ENCODE data around the gene ADK.

ADK gene

DNA sequence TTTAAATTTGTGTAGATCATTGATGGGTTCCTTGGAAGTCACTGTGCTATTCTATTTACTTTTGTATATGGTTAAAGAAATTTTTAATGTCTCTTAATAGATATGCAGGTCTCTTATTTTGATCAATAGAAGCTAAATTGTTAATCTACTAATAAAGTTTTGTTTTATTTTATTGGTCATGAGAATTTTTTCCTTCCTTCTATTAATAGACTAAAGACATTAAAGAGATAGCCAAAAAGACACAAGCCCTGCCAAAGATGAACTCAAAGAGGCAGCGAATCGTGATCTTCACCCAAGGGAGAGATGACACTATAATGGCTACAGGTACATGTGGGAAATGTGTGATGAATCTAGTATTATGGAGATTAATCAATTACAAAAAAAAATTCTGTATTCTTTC is 449.1 kb downstream of the ADK start:
- Mint-ChIP-seq H3K4me1 (no peaks in the 10 kb centered on the region), H3K9me3 (peaks cover 3% of the 10 kb centered on the region), H3K4me3 (no peak overlapping the region), H3K36me3 (peaks cover 59% of the 10 kb centered on the region), H3K27ac (no peak overlapping the region), H3K27me3 (no peaks in the 10 kb centered on the region)
- ATAC-seq, result no peak

DNA sequence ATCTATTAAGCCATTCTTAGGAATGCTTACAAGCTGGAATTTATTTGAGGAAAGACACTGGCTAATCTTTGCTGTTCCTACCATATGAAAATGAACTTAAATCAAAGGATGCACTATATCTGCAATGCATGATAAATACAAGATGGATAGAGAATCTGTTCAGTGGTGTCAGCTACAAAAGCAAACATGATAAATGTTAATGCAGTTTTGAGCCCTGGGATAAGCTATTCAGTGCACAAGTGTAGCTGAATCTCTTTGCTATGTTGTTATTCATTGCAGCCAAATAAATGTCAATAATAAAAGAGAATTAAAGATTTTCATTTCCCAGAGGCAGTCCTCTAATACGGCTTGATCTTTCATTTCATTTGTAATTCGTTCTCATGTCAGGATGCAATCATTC is 451.6 kb downstream of the ADK start:
- Mint-ChIP-seq H3K36me3 (peaks cover 73% of the 10 kb centered on the region), H3K27ac (no peak overlapping the region), H3K4me3 (no peak overlapping the region), H3K9me3 (peaks cover 3% of the 10 kb centered on the region), H3K4me1 (peaks cover 8% of the 10 kb centered on the region), H3K27me3 (no peaks in the 10 kb centered on the region)
- ATAC-seq, result no peak

DNA sequence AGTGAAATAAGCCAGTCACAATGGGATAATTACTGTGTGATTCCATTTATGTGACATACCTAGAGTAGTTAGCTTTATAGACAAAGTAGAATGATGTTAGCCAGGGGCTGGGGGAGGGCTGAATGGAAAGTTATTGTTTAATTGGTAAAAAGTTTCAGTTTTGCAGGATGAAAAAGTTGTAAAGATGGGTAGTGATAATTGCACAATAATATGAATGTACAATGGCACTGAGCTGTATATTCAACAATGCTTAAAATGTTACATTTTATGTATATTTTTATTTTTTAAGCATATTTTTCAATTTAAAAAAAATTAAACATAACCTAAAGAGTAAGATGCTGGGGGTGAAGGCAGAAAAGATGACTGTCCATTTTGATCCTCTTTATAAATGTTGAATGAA is 459.3 kb downstream of the ADK start:
- Mint-ChIP-seq H3K36me3 (peaks cover 63% of the 10 kb centered on the region), H3K4me3 (no peak overlapping the region), H3K9me3 (peaks cover 2% of the 10 kb centered on the region), H3K27me3 (no peaks in the 10 kb centered on the region), H3K4me1 (peaks cover 8% of the 10 kb centered on the region), H3K27ac (no peak overlapping the region)
- ATAC-seq, result no peak

DNA sequence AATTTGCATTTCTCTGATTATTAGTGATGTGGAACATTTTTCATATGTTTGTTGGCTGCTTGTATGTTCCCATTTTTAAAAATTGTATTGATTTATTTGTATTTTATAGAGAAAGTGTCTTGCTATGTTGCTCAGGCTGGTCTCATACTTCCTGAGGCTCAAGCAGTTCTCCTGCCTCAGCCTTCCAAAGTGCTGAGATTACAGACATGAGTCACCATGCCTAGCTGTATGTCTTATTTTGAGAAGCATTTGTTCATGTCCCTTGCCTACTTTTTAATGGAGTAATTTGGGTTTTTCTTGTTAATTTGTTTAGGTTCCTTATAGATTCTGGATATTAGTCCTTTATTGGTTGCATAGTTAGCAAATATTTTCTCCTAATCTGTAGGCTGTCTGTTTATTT is 461.2 kb downstream of the ADK start:
- Mint-ChIP-seq H3K9me3 (peaks cover 2% of the 10 kb centered on the region), H3K36me3 (peaks cover 61% of the 10 kb centered on the region), H3K27me3 (no peaks in the 10 kb centered on the region), H3K4me1 (no peaks in the 10 kb centered on the region), H3K27ac (no peak overlapping the region), H3K4me3 (no peak overlapping the region)
- no peak for ATAC-seq

DNA sequence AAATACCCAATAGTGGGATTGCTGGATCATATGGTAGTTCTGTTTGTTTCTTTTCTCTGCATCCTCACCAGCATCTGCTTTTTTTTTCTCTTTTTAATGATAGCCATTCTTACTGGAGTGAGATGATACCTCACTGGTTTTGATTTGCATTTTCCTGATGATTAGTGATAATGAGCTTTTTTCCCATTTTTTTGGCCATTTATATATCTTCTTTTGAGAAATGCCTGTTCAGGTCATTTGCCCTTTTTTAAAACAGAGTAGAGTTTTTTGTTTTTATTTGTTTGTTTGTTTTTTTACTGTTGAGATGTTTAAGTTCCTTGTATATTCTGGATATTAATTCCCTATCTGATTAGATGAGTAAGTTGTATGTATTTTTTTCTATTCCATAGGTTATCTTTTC is 469.6 kb downstream of the ADK start:
- Mint-ChIP-seq H3K4me3 (no peak overlapping the region), H3K36me3 (peaks cover 72% of the 10 kb centered on the region), H3K27me3 (no peaks in the 10 kb centered on the region), H3K27ac (no peak overlapping the region), H3K9me3 (peaks cover 8% of the 10 kb centered on the region), H3K4me1 (no peaks in the 10 kb centered on the region)
- ATAC-seq, result no peak

DNA sequence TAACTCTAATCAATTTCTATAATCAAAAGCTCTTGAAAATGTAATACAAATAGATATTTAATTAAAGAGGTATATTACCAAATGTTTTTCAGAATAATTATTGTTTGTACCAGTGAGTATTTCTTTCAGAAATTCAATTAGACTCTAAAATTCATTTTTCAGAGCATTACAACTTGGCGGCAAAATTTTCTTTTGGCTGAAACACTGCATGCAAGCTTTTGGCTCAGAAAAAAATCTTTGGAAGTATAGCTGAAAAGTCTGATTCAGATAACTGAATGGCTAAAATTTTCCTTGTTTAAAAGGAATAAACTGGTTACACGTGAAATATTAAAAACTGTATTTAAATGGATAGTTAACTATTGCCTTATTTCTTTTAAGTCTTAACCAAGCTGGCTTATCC is 472.8 kb downstream of the ADK start:
- no peak for ATAC-seq
- no peak overlapping the region for H3K4me3 Mint-ChIP-seq
- peaks cover 2% of the 10 kb centered on the region for H3K9me3 Mint-ChIP-seq
- H3K36me3 Mint-ChIP-seq, result peaks cover 48% of the 10 kb centered on the region
- no peak overlapping the region for H3K27ac Mint-ChIP-seq
- H3K4me1 Mint-ChIP-seq, result no peaks in the 10 kb centered on the region
- H3K27me3 Mint-ChIP-seq, result no peaks in the 10 kb centered on the region

DNA sequence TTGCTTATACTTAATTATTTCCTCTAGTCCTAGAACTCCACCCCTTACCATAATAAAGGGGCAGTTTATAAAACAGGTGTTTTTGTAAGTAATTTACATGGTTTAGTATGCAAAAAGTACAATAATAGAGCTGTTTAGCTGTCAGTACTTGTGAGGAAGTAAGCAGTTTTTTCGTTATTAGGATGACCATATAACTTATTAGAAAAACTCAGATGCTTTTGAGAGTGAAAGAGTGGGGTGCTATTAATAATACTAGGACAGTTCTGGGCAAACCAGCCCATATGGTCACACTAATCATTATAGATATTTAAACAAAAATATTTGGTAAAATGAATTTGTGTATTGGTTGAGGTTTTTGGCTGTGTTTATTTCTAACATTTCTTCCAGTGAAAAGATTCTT is 473.5 kb downstream of the ADK start:
- Mint-ChIP-seq H3K4me1 (no peaks in the 10 kb centered on the region), H3K36me3 (peaks cover 49% of the 10 kb centered on the region), H3K27ac (no peak overlapping the region), H3K4me3 (no peak overlapping the region), H3K27me3 (no peaks in the 10 kb centered on the region), H3K9me3 (peaks cover 2% of the 10 kb centered on the region)
- ATAC-seq, result no peak

DNA sequence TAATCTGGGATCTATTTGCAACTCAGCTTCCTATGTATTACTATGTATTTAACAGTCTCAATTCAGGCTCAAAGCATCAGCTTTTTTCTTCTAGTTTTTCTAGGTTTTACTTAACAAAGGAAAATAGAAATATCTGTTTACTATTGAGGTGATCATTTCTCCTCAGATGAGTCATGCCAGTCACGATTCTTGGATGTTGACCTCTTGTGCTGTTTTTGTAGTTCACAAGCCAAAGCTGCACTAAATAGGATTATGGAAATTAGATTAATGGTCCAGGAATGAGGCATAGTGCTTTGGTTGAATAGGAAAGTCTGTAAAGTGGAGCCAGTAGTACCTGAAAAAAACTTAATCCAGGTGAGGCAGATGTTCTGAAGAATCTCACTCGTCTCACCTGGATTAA is 477.1 kb downstream of the ADK start:
- no peak for ATAC-seq
- Mint-ChIP-seq H3K4me1 (no peaks in the 10 kb centered on the region), H3K4me3 (no peak overlapping the region), H3K27ac (no peak overlapping the region), H3K9me3 (peaks cover 6% of the 10 kb centered on the region), H3K36me3 (peaks cover 49% of the 10 kb centered on the region), H3K27me3 (no peaks in the 10 kb centered on the region)

DNA sequence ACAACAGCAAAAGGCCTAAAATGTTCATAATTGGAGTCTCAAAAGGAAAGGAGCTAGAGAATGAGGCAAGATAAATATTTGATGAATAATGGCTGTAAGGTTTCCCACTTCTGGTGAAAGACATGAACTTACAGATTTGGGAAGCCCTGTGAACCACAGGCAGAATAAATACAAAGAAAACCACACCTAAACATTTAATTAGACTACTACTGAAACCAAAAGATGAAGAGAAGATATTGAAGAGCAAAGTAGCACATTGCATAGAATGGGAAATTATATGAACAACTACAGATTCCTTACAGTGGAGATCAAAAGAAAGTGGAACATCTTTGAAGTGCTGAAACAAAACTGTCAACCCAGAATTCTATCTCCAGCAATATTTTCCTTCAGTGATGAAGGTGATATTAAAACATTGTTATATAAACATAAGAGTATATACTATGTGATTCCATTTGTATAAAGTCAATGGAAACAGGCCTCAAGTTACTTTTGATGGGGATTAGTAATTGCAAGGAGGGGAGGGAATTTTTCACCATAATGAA is 484.0 kb downstream of the ADK start:
- Mint-ChIP-seq H3K27me3 (no peaks in the 10 kb centered on the region), H3K27ac (no peak overlapping the region), H3K36me3 (peaks cover 84% of the 10 kb centered on the region), H3K9me3 (peaks cover 11% of the 10 kb centered on the region), H3K4me3 (no peak overlapping the region), H3K4me1 (peaks cover 8% of the 10 kb centered on the region)
- ATAC-seq, result no peak

DNA sequence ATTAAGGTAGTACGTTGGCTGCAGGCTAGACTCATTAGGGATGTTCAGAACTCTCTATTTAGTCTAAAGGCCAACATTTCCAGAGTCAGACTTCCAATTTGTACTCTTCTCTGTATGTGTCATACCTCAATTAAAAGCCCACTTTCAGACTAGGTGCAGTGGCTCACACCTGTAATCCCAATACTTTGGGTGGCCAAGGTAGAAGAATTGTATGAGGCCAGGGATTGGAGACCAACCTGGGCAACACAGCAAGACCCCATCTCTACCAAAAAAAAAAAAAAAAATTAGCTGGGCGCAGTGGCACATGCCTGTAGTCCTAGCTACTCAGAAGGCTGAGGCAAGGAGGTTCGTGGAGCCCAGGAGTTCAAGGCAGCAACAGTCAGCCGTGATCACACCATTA is 484.6 kb downstream of the ADK start:
- H3K27me3 Mint-ChIP-seq, result no peaks in the 10 kb centered on the region

DNA sequence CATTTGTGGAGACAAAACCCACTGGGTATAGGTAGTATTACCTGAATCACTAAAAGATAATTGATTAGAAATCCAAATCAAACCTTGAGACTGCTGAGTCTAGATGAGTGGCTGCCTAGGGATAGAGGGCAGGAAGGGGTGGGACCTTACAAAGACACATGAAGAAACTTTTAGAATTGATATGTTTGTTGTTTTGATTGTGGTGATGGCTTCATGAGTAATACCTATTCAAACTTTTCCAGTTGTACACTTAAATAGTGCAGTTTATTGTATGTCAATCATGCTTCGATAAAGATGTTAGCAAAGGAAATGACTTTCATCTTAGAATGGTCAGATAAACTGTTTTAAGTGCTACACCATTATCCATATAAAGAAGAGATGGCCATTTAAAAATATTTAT is 486.7 kb downstream of the ADK start:
- no peak overlapping the region for H3K27ac Mint-ChIP-seq
- no peak for ATAC-seq
- H3K27me3 Mint-ChIP-seq, result no peaks in the 10 kb centered on the region
- H3K4me1 Mint-ChIP-seq, result peaks cover 9% of the 10 kb centered on the region
- H3K4me3 Mint-ChIP-seq, result no peak overlapping the region
- peaks cover 6% of the 10 kb centered on the region for H3K9me3 Mint-ChIP-seq
- peaks cover 61% of the 10 kb centered on the region for H3K36me3 Mint-ChIP-seq

More for the DNA sequence above, 484.6 kb downstream of the ADK start:
- Mint-ChIP-seq H3K4me3 (no peak overlapping the region), H3K36me3 (peaks cover 81% of the 10 kb centered on the region), H3K4me1 (peaks cover 9% of the 10 kb centered on the region), H3K27ac (no peak overlapping the region), H3K9me3 (peaks cover 11% of the 10 kb centered on the region)
- ATAC-seq, result no peak

DNA sequence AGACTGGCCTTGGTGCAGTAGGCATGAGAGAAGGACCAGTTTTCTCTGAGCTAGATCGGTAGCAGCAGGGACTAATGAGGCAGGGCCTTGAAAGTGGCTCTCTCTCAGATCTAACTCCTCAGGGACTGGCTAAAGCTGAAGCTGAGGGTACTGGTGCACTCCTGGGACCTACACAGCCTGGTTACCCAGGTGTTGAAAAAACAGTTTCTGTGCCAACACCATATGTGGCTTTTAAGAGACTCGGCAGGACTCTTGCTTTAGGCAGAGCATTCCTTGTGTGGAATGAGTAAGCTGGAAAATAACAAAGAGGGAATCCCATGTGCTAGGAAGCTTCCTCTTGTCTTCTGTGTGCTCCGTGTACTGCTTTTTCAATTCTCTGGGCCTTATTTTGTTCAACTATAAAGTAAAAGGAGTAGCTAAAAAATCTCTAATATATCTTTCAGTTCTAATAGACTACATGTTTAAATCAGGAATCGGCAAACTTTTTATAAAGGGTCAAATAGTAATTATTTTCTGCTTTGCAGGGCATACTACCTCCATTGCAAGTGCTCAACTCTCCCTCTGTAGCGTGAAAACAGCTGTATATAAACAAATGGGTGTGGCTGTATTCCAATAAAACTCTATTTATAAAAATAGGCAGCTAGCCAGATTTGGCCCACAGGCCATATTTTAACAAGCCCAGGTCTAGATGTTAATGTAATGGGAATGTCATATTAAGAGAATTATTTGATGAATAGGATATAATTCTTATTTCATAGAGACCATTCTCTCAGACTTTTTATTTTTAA is 489.3 kb downstream of the ADK start:
- peaks cover 49% of the 10 kb centered on the region for H3K36me3 Mint-ChIP-seq
- peak; percentile 64 for ATAC-seq
- H3K27me3 Mint-ChIP-seq, result no peaks in the 10 kb centered on the region
- H3K9me3 Mint-ChIP-seq, result peaks cover 5% of the 10 kb centered on the region
- peaks cover 9% of the 10 kb centered on the region for H3K4me1 Mint-ChIP-seq
- no peak overlapping the region for H3K4me3 Mint-ChIP-seq
- H3K27ac Mint-ChIP-seq, result peak overlapping the region; percentile 35

DNA sequence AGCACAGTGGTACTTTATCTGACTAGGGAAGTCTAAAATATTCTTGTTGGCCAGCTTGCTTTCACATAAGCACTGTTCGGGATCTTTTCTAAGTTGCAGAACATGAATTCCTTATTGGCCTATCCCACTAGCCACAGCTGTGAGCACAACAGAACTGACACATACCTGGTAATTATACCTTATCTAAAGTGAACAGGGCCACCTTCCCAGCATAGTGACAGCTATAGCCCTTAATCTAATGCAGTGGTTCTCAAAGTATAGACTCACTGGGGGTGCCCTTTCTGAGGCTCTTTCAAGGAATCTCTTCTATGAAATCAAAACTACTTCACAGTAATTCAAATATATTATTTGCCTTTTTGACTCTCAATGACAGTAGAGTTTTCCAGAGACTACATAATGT is 490.6 kb downstream of the ADK start:
- Mint-ChIP-seq H3K27me3 (no peaks in the 10 kb centered on the region), H3K4me3 (no peak overlapping the region), H3K27ac (no peak overlapping the region), H3K4me1 (peaks cover 9% of the 10 kb centered on the region), H3K36me3 (peaks cover 45% of the 10 kb centered on the region), H3K9me3 (peaks cover 5% of the 10 kb centered on the region)
- no peak for ATAC-seq

DNA sequence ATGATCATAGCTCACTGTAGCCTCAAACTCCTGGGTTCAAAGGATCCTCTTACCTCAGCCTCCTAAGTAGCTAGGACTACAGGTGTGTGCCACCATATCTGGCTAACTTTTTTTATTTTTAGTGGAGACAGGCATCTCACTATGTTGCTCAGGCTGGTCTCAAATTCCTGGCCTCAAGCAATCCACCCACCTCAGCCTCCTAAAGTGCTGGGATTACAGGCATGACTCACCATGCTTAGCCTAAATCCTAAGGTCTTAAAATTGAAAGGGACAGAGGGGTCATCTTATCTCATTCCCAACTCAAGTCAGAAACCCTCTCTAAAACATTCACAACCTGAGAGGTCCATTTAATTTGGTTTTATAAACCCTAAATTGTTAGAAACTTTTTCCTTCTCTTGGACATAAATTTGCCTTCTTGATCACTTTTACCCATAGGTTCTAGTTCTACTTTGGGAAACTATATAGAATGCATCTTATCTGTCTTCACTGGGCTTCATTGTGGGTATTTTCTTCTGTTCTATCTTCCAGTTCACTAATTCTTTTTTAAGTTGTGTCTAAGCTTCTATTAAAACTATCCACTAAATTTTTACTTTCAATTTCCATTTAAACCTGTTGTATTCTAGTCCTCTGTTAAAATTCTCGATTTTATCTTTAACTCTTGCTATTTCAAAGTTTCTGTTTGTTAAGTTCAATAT is 492.0 kb downstream of the ADK start:
- Mint-ChIP-seq H3K4me1 (peaks cover 9% of the 10 kb centered on the region), H3K36me3 (peaks cover 43% of the 10 kb centered on the region), H3K27me3 (no peaks in the 10 kb centered on the region), H3K27ac (no peak overlapping the region), H3K9me3 (peaks cover 5% of the 10 kb centered on the region), H3K4me3 (no peak overlapping the region)
- ATAC-seq, result no peak

DNA sequence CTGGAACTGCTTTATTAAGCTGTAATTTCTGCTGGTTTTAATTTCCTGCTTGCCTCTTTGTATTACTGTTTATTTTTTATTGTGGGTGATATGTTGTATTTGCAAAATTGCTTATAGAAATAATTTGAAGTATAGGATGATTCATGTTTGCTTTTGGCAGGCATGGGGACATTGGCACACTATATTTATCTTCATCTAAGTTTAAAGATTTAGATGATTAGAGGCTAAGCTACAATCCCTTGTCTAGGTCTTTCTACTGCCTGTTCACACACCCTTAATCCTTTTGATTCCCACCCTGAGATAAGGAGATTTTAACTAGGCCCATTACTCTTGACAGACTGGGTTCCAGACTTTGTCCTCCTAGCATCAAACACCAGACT is 492.6 kb downstream of the ADK start:
- Mint-ChIP-seq H3K4me3 (no peak overlapping the region), H3K36me3 (peaks cover 44% of the 10 kb centered on the region), H3K4me1 (peaks cover 9% of the 10 kb centered on the region), H3K9me3 (peaks cover 5% of the 10 kb centered on the region), H3K27ac (no peak overlapping the region), H3K27me3 (no peaks in the 10 kb centered on the region)
- ATAC-seq, result no peak

DNA sequence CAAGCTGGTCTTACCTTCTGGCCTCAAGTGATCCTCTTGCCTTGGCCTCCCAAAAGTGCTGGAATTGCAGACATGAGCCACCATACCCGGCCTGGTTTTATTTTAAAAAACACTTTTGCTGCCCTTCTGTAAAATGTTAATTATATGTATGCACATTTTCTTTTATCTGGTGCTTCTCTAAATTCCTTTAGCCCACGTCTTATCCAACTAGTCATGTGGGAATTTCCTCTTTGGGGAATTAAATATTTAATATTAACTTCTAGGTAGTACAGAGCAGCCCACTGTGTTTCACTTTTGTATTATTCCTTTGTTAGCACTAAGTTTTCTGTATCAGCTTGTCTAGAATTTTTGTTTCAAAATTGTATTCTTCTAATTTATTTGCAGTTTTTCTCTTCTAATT is 493.7 kb downstream of the ADK start:
- H3K4me3 Mint-ChIP-seq, result no peak overlapping the region
- H3K27me3 Mint-ChIP-seq, result no peaks in the 10 kb centered on the region
- ATAC-seq, result no peak
- H3K27ac Mint-ChIP-seq, result no peak overlapping the region
- H3K36me3 Mint-ChIP-seq, result peaks cover 41% of the 10 kb centered on the region
- H3K4me1 Mint-ChIP-seq, result peaks cover 5% of the 10 kb centered on the region
- peaks cover 5% of the 10 kb centered on the region for H3K9me3 Mint-ChIP-seq

All from stimulated activated memory B cell treated with anti-CD40 and anti-IgM and Interleukin-4, amounts not matched to agents 10 μg/mL and 1 μg/mL and 100 μg/mL, for 72 hours (primary cell).